K562 (cell line): ENCODE data around the gene RUFY2. TPM values are rescaled to one million over a fixed set of nuclear protein-coding genes. Genes with fewer than 3 reads are reported as not detected.

Experiments used
- ATAC-seq: fragments of 200-7000 bp; cut with Tn5 transposase; 3 replicates; pipeline ENCODE4 v1.9.1; 2020; ENCODE audit warnings: moderate library complexity
- BruUV-seq: library from RNA; stranded (reverse); fragments of 400-500 nt; replicated peaks from 2 replicates; lab custom pipeline; 2021; lab: Mats Ljungman, UMichigan
- CTCF ChIA-PET: fragments of 300-600 bp; formaldehyde crosslinking; extraction: SDS; loops from one replicate; lab custom pipeline; 2021; ENCODE audit warnings: low intra/inter-chr PET ratio; lab: Yijun Ruan, JAX
- POLR2A ChIA-PET: fragments of 300-600, 350-650 bp; sonication (Branson Sonifier 250); formaldehyde crosslinking; extraction: SDS; loops from one replicate; lab custom pipeline; 2021; ENCODE audit warnings: antibody characterized with exemption, inconsistent platforms; lab: Yijun Ruan, JAX
- DNase-seq, 4 experiments: peaks; one replicate each; pipeline versions ENCODE4 v3.0.0 to v3.0.0-alpha.2; 2011 to 2018; ENCODE audit warnings: low spot score in 3 of 4, mixed read lengths in 3 of 4; ENCODE audit errors: extremely low read depth in 1 of 4
- FAIRE-seq: peaks from 2 replicates; lab custom pipeline; 2011; peaks lifted over from hg19 to GRCh38; lab: Jason Lieb, UNC
- H2AFZ ChIP-seq: 2 replicates; pipeline ENCODE4 v1.6.0; 2011; ENCODE audit warnings: low read depth, low read length, control low read depth, inconsistent platforms
- H3K27ac ChIP-seq: fragments of 200-600 bp; 3 replicates; pipeline ENCODE4 v1.8.0; 2011; ENCODE audit warnings: low read depth, mild to moderate bottlenecking, control low read depth, inconsistent platforms, low read length, moderate library complexity, mixed read lengths; ENCODE audit errors: extremely low read depth
- H3K27me3 ChIP-seq, 2 experiments: fragments of 300-600 bp in 1 of 2; 2 replicates in 1 of 2; 3 replicates in 1 of 2; pipeline versions ENCODE4 v1.6.0 to v1.8.0; 2011; ENCODE audit warnings: inconsistent platforms in 2 of 2, low read length in 2 of 2, mild to moderate bottlenecking in 1 of 2, mixed read lengths in 1 of 2, moderate library complexity in 1 of 2; ENCODE audit not compliant: control insufficient read depth in 2 of 2, insufficient read depth in 2 of 2
- H3K36me3 ChIP-seq: fragments of 300-600 bp; 3 replicates; pipeline ENCODE4 v1.8.0; 2011; ENCODE audit warnings: mild to moderate bottlenecking, low read length, inconsistent platforms; ENCODE audit not compliant: control insufficient read depth, insufficient read depth
- H3K4me1 ChIP-seq, 2 experiments: fragments of 200-600 bp in 1 of 2; replicated peaks in 1 of 2; 2 replicates in 1 of 2; 3 replicates in 1 of 2; pipeline versions ENCODE4 v1.5.1 to v1.8.0; 2011; ENCODE audit warnings: inconsistent platforms in 2 of 2, low read length in 2 of 2, mild to moderate bottlenecking in 1 of 2, mixed read lengths in 1 of 2, moderate library complexity in 1 of 2; ENCODE audit not compliant: control insufficient read depth in 2 of 2, insufficient read depth in 2 of 2
- H3K4me2 ChIP-seq: 2 replicates; pipeline ENCODE4 v1.6.1; 2011; ENCODE audit warnings: low read length, control low read depth, inconsistent platforms, mixed read lengths; ENCODE audit not compliant: insufficient read depth
- H3K4me3 ChIP-seq: fragments of 200-600 bp; sonication (generic), shearing (Covaris generic); 2 replicates; pipeline ENCODE4 v1.5.1; 2016; ENCODE audit warnings: control low read depth, inconsistent platforms
- H3K79me2 ChIP-seq: fragments of 200-600 bp; 3 replicates; pipeline ENCODE4 v1.8.0; 2011; ENCODE audit warnings: low read length, inconsistent platforms; ENCODE audit not compliant: control insufficient read depth, insufficient read depth
- H3K9ac ChIP-seq, 2 experiments: 2 replicates each; pipeline versions ENCODE4 v1.6.0 to v1.6.1; 2011; ENCODE audit warnings: low read depth in 2 of 2, low read length in 2 of 2, control low read depth in 1 of 2, inconsistent platforms in 1 of 2, mild to moderate bottlenecking in 1 of 2, mixed read lengths in 1 of 2; ENCODE audit not compliant: insufficient read depth in 1 of 2
- H3K9me1 ChIP-seq: one replicate; pipeline ENCODE4 v1.6.0; 2011; ENCODE audit warnings: inconsistent platforms, mild to moderate bottlenecking, low read length, moderate library complexity; ENCODE audit not compliant: control insufficient read depth, insufficient read depth
- H3K9me3 ChIP-seq: replicated peaks from 2 replicates; pipeline ENCODE4 v1.5.1; 2011; ENCODE audit warnings: low read depth, low read length, inconsistent platforms; ENCODE audit not compliant: control insufficient read depth, insufficient read depth
- H4K20me1 ChIP-seq: replicated peaks from 2 replicates; pipeline ENCODE4 v1.6.1; 2011; ENCODE audit warnings: low read length, inconsistent platforms, mixed read lengths; ENCODE audit not compliant: control insufficient read depth, insufficient read depth
- FUS ChIP-seq: fragments of 200-400 bp; formaldehyde crosslinking; optimal IDR thresholded peaks from 2 replicates; pipeline ENCODE3; 2017; ENCODE audit warnings: low read depth, low read length
- KLF1 ChIP-seq: fragments of 450-650 bp; IDR thresholded peaks from 2 replicates; pipeline ENCODE4 v1.6.1; 2016; ENCODE audit warnings: missing genetic modification characterization, missing compliant biosample characterization
- PTBP1 ChIP-seq: fragments of 200-400 bp; formaldehyde crosslinking; IDR thresholded peaks from 2 replicates; pipeline ENCODE4 v1.6.1; 2017; ENCODE audit warnings: low read depth, low read length
- SRSF1 ChIP-seq: fragments of 200-400 bp; formaldehyde crosslinking; IDR thresholded peaks from 2 replicates; pipeline ENCODE4 v1.6.1; 2017; ENCODE audit warnings: mild to moderate bottlenecking, low read depth, low read length, moderate library complexity
- ZBTB2 ChIP-seq: fragments of 450-650 bp; IDR thresholded peaks from 2 replicates; pipeline ENCODE4 v1.6.1; 2016; ENCODE audit warnings: antibody characterized with exemption
- ZNF121 ChIP-seq: sonication (generic); formaldehyde crosslinking; conservative IDR thresholded peaks from 2 replicates; pipeline ENCODE4 v1.8.0; 2022; ENCODE audit warnings: missing genetic modification reagents
- WGBS: fragments of 100-300 bp; shearing (Covaris generic); methylation state at CpG from one replicate; pipeline ENCODE4 v1.1.6; 2016; ENCODE audit warnings: low coverage, mixed read lengths; ENCODE audit not compliant: insufficient coverage; ENCODE audit errors: missing lambda C conversion rate; 5-methylcytosine and 5-hydroxymethylcytosine counted together
- in situ Hi-C: fragments of 300-500 bp; cut with MboI; formaldehyde crosslinking; loops from 4 replicates; pipeline ENCODE4 v1.15.0; 2018; ENCODE audit warnings: inconsistent platforms, mixed read lengths
- intact Hi-C: fragments of 100-400 bp; cut with micrococcal nuclease; formaldehyde crosslinking; loops from 2 replicates; pipeline ENCODE4 v1.14.2; 2022
- polyA plus RNA-seq, 8 experiments: library from polyadenylated mRNA; depleted of rRNA in 4 of 8; stranded (reverse) in 5 of 8; unstranded in 3 of 8; fragments of >200 nt; fragmentation: Nextera tagmentation in 2 of 8; fragmentation: Illumina TruSeq in 1 of 8; extraction: Ambion mirVana in 2 of 8; extraction: Trizol in 1 of 8; gene quantifications; 2 replicates each; pipeline versions ENCODE4 v1.2.1 to v1.2.3, GENCODE V29; 2011 to 2014; ENCODE audit warnings: inconsistent platforms in 1 of 8, missing spikeins in 1 of 8
- total RNA-seq, 7 experiments: library from RNA; depleted of rRNA in 6 of 7; stranded (reverse); fragments of >200 nt in 6 of 7; fragmentation: Illumina TruSeq in 2 of 7; extraction: Trizol in 2 of 7; gene quantifications; 2 replicates each; pipeline versions ENCODE4 v1.2.1 to v1.2.3, GENCODE V29; 2011 to 2021; ENCODE audit warnings: low replicate concordance in 1 of 7

Gene RUFY2
- total and polyA plus RNA-seq, 9 of the 15 experiments (the other 6 are each of a cell fraction or from before 2014, with no cell fraction given), result 3.7 to 20.1 (median 12.6) TPM

- Histone ChIP-seq H3K4me2 (no peak overlapping the region), H3K9me1 (no peaks in the 10 kb centered on the region), H3K4me3 (no peak overlapping the region), H3K27me3 (no peaks in the 10 kb centered on the region), H3K36me3 (peaks cover 74% of the 10 kb centered on the region), H3K27ac (no peak overlapping the region), H3K9ac (no peak overlapping the region), H2AFZ (no peak overlapping the region), H3K4me1 (no peaks in the 10 kb centered on the region), H3K9me3 (no peaks in the 10 kb centered on the region), H3K79me2 (no peaks in the 10 kb centered on the region), H4K20me1 (no peaks in the 10 kb centered on the region)
- CTCF ChIA-PET, result interaction anchor here (0.7 kb wide), 1 partner anchor 39 kb away, joined by 3 read pairs; no protein-coding TSS in a partner anchor
- POLR2A ChIA-PET, result interaction anchor here (1.5 to 1.8 kb wide), 3 partner anchors 10 to 26 kb away, joined by 3 to 7 read pairs (median 5); no protein-coding TSS in a partner anchor
- ATAC-seq (0 out of 3 replicates have a peak, but pooled peaks have one; percentile 24), DNase-seq (no peak), FAIRE-seq (no peak)
- intact Hi-C loops, result no loop called here
- BruUV-seq, result no TSS peak
- TF ChIP-seq ZNF121 (peak; percentile 97), PTBP1 (no peak), SRSF1 (no peak), KLF1 (tag) (no peak), FUS (no peak), ZBTB2 (no peak)
- in situ Hi-C loops, result no loop called here
- 95% methylated on average over 3 of the region's 3 CpGs for WGBS
Measured at GRCh38 chr10:68440898-68441297, 33.8 kb upstream of the RUFY2 start.
